Right lobe of liver (tissue), 6 donors: ENCODE results near the gene GLS. TPM values are rescaled to one million over a fixed set of nuclear protein-coding genes. Genes with fewer than 3 reads are reported as not detected.
"Not testable (repeated sequence)": the region's sequence is repeated elsewhere in the genome, so short reads cannot be mapped to it uniquely, and the experiment has no call there.

Experiments used
- ATAC-seq, 4 donors: fragments of 200-7000 bp; cut with Tn5 transposase; one replicate each; pipeline ENCODE4 v1.9.1; 2020; ENCODE audit warnings: mild to moderate bottlenecking in 4 of 4, moderate library complexity in 4 of 4
- DNase-seq, 3 donors: peaks; one replicate each; pipeline ENCODE4 v3.0.0-alpha.2; 2020
- H3K27ac ChIP-seq, 3 donors: fragments of 200-600 bp; one replicate each; pipeline ENCODE4 v1.8.0; 2022
- H3K27me3 ChIP-seq, 2 donors: fragments of 200-600 bp; one replicate each; pipeline ENCODE4 v1.8.0; 2022
- H3K36me3 ChIP-seq, 4 donors: fragments of 200-600 bp; sonication (generic) in 1 of 4; one replicate each; pipeline versions ENCODE4 v1.5.1 to v1.8.0; 2017 to 2022; ENCODE audit warnings: control low read depth in 1 of 4
- H3K4me1 ChIP-seq, 4 donors: fragments of 200-600 bp; sonication (generic) in 1 of 4; one replicate each; pipeline versions ENCODE4 v1.5.1 to v1.8.0; 2017 to 2022; ENCODE audit warnings: control low read depth in 1 of 4
- H3K4me3 ChIP-seq, 3 donors: fragments of 200-600 bp; one replicate each; pipeline ENCODE4 v1.8.0; 2022
- H3K9me3 ChIP-seq, 4 donors: fragments of 200-600 bp; sonication (generic) in 1 of 4; one replicate each; pipeline versions ENCODE4 v1.5.1 to v1.8.0; 2017 to 2022; ENCODE audit warnings: control low read depth in 1 of 4
- POLR2A ChIP-seq: fragments of 450-650 bp; IDR thresholded peaks from one replicate; pipeline ENCODE4 v1.6.1; 2017; ENCODE audit warnings: antibody characterized with exemption, mild to moderate bottlenecking
- WGBS: methylation state at CpG from one replicate; pipeline ENCODE4 v1.1.6; 2018; ENCODE audit warnings: low coverage, low lambda C conversion rate; ENCODE audit not compliant: insufficient coverage; ENCODE audit errors: missing lambda C conversion rate; 5-methylcytosine and 5-hydroxymethylcytosine counted together
- intact Hi-C, 2 donors: fragments of 100-400 bp; cut with DNase I; formaldehyde crosslinking; loops; one replicate each; pipeline versions ENCODE4 v1.11.2 to v1.14.1; 2022
- total RNA-seq, 6 experiments: library from RNA; depleted of rRNA in 2 of 6; stranded (reverse); fragments of >200 nt in 2 of 6; fragmentation: NEBNext Ultra II Directional in 3 of 6; extraction: Animal tissue kit (Norgen Biotek cat#: 25700) in 3 of 6; gene quantifications; one replicate each; pipeline versions ENCODE4 v1.1.0 to v1.2.4, GENCODE V29; 2016 to 2023
- TF ChIP-seq, protein P1 (sequence below), 4 donors: fragments of 200-600 bp in 3 of 4; fragments of 450-650 bp in 1 of 4; IDR thresholded peaks; one replicate each; pipeline versions ENCODE4 v1.5.1 to v1.8.0; 2016 to 2022; ENCODE audit warnings: antibody characterized with exemption in 4 of 4, mild to moderate bottlenecking in 2 of 4
- donor health status: DM: no; HTN: yes; CAD: no.
- donor health status: DM: no; HTN: no; CAD: no.
- donor health status: DM: no; HTN: no; CAD: no.
- donor health status: DM: no; HTN: yes; CAD: no.
- donor health status: DM: no; HTN: yes; CAD: no.

The GLS gene
- total RNA-seq, 6 experiments from 2014 or later: 6.6 to 25.0 (median 16.9) TPM

DNA sequence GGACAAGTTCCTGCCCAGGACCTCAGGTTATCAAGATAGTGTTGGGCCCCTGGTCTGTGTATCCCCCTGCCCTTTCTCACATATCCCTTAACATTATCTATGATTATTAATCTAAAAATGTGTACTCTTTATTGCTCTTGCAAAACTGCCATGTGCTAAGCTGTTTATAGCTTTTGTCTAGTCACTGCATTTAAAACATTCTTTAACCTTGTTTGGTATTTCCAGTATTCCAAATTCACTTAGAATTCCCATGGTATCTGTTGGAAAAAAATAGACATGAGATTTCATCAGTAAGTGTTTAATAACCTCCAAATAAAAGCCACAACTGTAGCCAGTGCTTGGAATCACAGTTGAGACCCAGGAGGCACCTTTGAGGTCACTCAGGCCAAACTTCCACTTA, 16.2 kb upstream of the GLS start:
- no peaks in the 10 kb centered on the region for H3K9me3 ChIP-seq
- no peaks in the 10 kb centered on the region for H3K27me3 ChIP-seq
- ATAC-seq (no peak), DNase-seq (no peak)
- no peak overlapping the region for H3K4me3 ChIP-seq
- intact Hi-C loops: no loop called here
- no peaks in the 10 kb centered on the region for H3K36me3 ChIP-seq
- no peak for TF ChIP-seq POLR2A
- TF ChIP-seq, protein P1, sequence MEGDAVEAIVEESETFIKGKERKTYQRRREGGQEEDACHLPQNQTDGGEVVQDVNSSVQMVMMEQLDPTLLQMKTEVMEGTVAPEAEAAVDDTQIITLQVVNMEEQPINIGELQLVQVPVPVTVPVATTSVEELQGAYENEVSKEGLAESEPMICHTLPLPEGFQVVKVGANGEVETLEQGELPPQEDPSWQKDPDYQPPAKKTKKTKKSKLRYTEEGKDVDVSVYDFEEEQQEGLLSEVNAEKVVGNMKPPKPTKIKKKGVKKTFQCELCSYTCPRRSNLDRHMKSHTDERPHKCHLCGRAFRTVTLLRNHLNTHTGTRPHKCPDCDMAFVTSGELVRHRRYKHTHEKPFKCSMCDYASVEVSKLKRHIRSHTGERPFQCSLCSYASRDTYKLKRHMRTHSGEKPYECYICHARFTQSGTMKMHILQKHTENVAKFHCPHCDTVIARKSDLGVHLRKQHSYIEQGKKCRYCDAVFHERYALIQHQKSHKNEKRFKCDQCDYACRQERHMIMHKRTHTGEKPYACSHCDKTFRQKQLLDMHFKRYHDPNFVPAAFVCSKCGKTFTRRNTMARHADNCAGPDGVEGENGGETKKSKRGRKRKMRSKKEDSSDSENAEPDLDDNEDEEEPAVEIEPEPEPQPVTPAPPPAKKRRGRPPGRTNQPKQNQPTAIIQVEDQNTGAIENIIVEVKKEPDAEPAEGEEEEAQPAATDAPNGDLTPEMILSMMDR (IDR thresholded peaks at IDR 0.05): no peak
- no peak overlapping the region for H3K27ac ChIP-seq
- no peaks in the 10 kb centered on the region for H3K4me1 ChIP-seq

DNA sequence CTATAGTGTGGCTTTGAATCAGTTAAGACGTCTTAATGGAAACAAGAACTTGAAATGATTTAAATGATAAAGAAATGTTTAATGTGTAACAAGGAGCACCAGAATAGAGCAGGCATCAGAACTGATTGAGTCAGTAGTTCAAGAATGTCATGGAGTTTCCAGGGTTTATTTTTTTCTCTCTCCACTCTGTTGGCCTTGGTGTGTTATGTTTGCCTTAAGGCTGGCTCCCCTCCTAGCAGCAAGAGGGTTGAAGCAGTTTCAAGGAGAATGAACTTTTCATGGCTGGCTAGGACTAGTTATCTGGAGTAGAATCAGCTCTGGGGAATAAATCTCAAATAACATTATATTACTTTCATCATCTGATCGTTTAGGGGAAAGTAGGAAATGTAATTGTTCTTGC, 13.4 kb upstream of the GLS start:
- Histone ChIP-seq H3K36me3 (no peaks in the 10 kb centered on the region), H3K27ac (no peak overlapping the region), H3K27me3 (no peaks in the 10 kb centered on the region), H3K9me3 (no peaks in the 10 kb centered on the region), H3K4me3 (no peak overlapping the region), H3K4me1 (no peaks in the 10 kb centered on the region)
- intact Hi-C loops: no loop called here
- TF ChIP-seq POLR2A: no peak
- TF ChIP-seq, protein P1 (IDR thresholded peaks at IDR 0.05): no peak
- 50% methylated on average over 2 of the region's 2 CpGs for WGBS
- ATAC-seq (no peak), DNase-seq (no peak)

DNA sequence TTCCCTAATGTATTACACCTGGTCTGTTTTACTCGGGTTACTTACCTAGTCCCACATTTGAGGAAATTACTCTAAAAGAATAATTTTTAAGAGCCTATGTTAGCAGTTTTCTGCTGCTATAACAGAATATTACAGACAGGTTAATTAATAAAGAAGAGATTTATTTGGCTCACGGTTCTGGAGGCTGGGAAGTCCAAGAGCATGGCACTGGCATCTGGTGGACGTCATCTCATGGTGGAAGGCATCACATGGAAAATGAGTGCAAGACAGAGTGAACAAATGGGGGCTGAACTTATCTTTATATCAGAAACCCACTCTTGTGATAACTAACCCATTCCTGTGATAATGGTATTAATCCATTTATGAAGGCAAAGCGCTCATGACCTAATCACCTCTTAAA, 12.8 kb upstream of the GLS start:
- DNase-seq (no peak), ATAC-seq (no peak)
- intact Hi-C loops: no loop called here
- Histone ChIP-seq H3K36me3 (no peaks in the 10 kb centered on the region), H3K27ac (no peak overlapping the region), H3K4me3 (no peak overlapping the region), H3K4me1 (no peaks in the 10 kb centered on the region), H3K9me3 (no peaks in the 10 kb centered on the region), H3K27me3 (no peaks in the 10 kb centered on the region)
- TF ChIP-seq, protein P1 (IDR thresholded peaks at IDR 0.05): no peak
- TF ChIP-seq POLR2A: no peak
- 76% methylated on average over 4 of the region's 4 CpGs for WGBS

DNA sequence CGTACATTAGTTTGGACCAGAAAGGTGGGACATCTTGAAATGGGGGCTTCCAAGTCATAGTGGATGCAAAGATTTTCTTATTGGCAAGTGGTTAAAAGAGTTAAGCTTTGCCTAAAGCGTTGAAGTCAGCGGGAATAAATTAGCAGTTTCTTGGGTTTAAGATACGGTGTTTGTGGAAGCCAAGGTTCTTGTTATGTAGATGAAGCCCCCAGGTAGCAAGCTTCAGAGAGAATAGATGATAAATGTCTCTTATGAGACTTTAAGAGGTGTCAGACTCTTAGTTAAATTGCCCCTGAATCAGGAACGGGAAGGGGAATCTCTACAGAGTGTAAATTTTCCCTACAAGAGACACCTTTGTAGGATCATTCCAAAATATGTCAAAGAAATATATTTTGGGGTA, 10.9 kb upstream of the GLS start:
- WGBS: 72% methylated on average over 5 of the region's 5 CpGs

DNA sequence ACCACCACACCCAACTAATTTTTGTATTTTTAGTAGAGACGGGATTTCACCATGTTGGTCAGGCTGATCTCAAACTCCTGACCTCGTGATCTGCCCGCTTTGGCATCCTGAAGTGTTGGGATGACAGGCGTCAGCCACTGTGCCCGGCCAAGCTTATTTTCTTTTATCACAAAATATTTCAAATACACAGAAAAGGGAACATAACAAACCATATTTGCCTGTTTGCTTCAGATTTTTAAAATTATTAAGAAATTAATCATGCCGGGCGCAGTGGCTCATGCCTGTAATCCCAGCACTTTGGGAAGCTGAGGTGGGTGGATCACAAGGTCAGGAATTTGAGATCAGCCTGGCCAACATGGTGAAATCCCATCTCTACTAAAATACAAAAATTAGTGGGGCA, 7.2 kb upstream of the GLS start:
- H3K36me3 ChIP-seq, intact Hi-C loops, ATAC-seq, H3K9me3 ChIP-seq, H3K27me3 ChIP-seq, H3K27ac ChIP-seq, H3K4me1 ChIP-seq, H3K4me3 ChIP-seq, DNase-seq: not testable (repeated sequence)
- 92% methylated on average over 7 of the region's 7 CpGs for WGBS

More for the DNA sequence above, 10.9 kb upstream of the GLS start:
- ATAC-seq: no peak
- intact Hi-C loops: no loop called here
- H3K36me3 ChIP-seq: no peaks in the 10 kb centered on the region
- H3K4me1 ChIP-seq: no peaks in the 10 kb centered on the region
- no peaks in the 10 kb centered on the region for H3K27me3 ChIP-seq
- no peaks in the 10 kb centered on the region for H3K9me3 ChIP-seq
- no peak overlapping the region for H3K4me3 ChIP-seq
- no peak overlapping the region for H3K27ac ChIP-seq
- TF ChIP-seq, protein P1 (IDR thresholded peaks at IDR 0.05): no peak
- no peak for TF ChIP-seq POLR2A
- DNase-seq: no peak
